Keratinocyte (primary cell): ENCODE measurements around the gene USP28. TPM values are rescaled to one million over a fixed set of nuclear protein-coding genes. Genes with fewer than 3 reads are reported as not detected.

Experiments used
- DNase-seq: peaks from one replicate; pipeline ENCODE4 v3.0.0-alpha.2; 2011; ENCODE audit warnings: low read depth, missing footprints, low spot score
- FAIRE-seq: peaks from 2 replicates; lab custom pipeline; 2011; peaks lifted over from hg19 to GRCh38; lab: Jason Lieb, UNC
- H2AFZ ChIP-seq: 2 replicates; pipeline ENCODE4 v1.6.0; 2012; ENCODE audit warnings: low read length, control low read depth, inconsistent platforms; ENCODE audit not compliant: control insufficient read depth
- H3K27ac ChIP-seq: 2 replicates; pipeline ENCODE4 v1.5.1; 2011; ENCODE audit warnings: low read length; ENCODE audit not compliant: control insufficient read depth, insufficient read depth
- H3K27me3 ChIP-seq: 3 replicates; pipeline ENCODE4 v1.6.0; 2011; ENCODE audit warnings: low read length; ENCODE audit not compliant: control insufficient read depth, insufficient read depth; ENCODE audit errors: extremely low read depth
- H3K36me3 ChIP-seq, 2 experiments: 2 replicates in 1 of 2; 3 replicates in 1 of 2; pipeline ENCODE4 v1.5.1; 2011; ENCODE audit warnings: low read length in 2 of 2, mild to moderate bottlenecking in 1 of 2; ENCODE audit not compliant: control insufficient read depth in 2 of 2, insufficient read depth in 2 of 2; ENCODE audit errors: extremely low read depth in 1 of 2
- H3K4me1 ChIP-seq: 3 replicates; pipeline ENCODE4 v1.5.1; 2011; ENCODE audit warnings: low read length; ENCODE audit not compliant: control insufficient read depth, insufficient read depth; ENCODE audit errors: extremely low read depth
- H3K4me2 ChIP-seq: 3 replicates; pipeline ENCODE4 v1.6.0; 2011; ENCODE audit warnings: low read depth, low read length; ENCODE audit not compliant: control insufficient read depth, insufficient read depth; ENCODE audit errors: extremely low read depth
- H3K4me3 ChIP-seq, 3 experiments: fragments of 200-600 bp in 1 of 3; sonication (generic) in 1 of 3; 2 replicates in 2 of 3; 3 replicates in 1 of 3; pipeline ENCODE4 v1.5.1; 2011 to 2016; ENCODE audit warnings: low read length in 3 of 3, mild to moderate bottlenecking in 3 of 3, control low read depth in 2 of 3, inconsistent platforms in 1 of 3, low read depth in 1 of 3, mixed read lengths in 1 of 3, mixed run types in 1 of 3, moderate library complexity in 1 of 3; ENCODE audit not compliant: control insufficient read depth in 2 of 3, insufficient read depth in 2 of 3; ENCODE audit errors: extremely low read depth in 1 of 3
- H3K79me2 ChIP-seq: 2 replicates; pipeline ENCODE4 v1.6.0; 2012; ENCODE audit warnings: low read length; ENCODE audit not compliant: control insufficient read depth, insufficient read depth
- H3K9ac ChIP-seq: 3 replicates; pipeline ENCODE4 v1.6.0; 2011; ENCODE audit warnings: low read length; ENCODE audit not compliant: control insufficient read depth, insufficient read depth; ENCODE audit errors: extremely low read depth
- H3K9me1 ChIP-seq: 3 replicates; pipeline ENCODE4 v1.6.0; 2011; ENCODE audit warnings: low read length; ENCODE audit not compliant: control insufficient read depth, insufficient read depth; ENCODE audit errors: extremely low read depth
- H3K9me3 ChIP-seq: 2 replicates; pipeline ENCODE4 v1.5.1; 2012; ENCODE audit warnings: low read depth, low read length; ENCODE audit not compliant: control insufficient read depth
- H4K20me1 ChIP-seq: 3 replicates; pipeline ENCODE4 v1.6.0; 2011; ENCODE audit warnings: low read length; ENCODE audit not compliant: control insufficient read depth, insufficient read depth; ENCODE audit errors: extremely low read depth
- CTCF ChIP-seq, 3 experiments: IDR thresholded peaks in 1 of 3; conservative IDR thresholded peaks in 1 of 3; optimal IDR thresholded peaks in 1 of 3; 2 replicates in 2 of 3; 3 replicates in 1 of 3; pipeline versions ENCODE3 to v1.5.1; 2011; ENCODE audit warnings: low read length in 3 of 3, mild to moderate bottlenecking in 3 of 3, moderate library complexity in 2 of 3, control low read depth in 1 of 3, inconsistent platforms in 1 of 3; ENCODE audit not compliant: insufficient read depth in 2 of 3; ENCODE audit errors: extremely low read depth in 1 of 3
- EZH2 ChIP-seq: IDR thresholded peaks from one replicate; pipeline ENCODE4 v1.6.1; 2012; ENCODE audit warnings: inconsistent platforms, mild to moderate bottlenecking, low read length, moderate library complexity
- dilution Hi-C: fragments of 300-500 bp; cut with MboI; formaldehyde crosslinking; loops from one replicate; pipeline ENCODE4 v1.7.0; 2020; ENCODE audit warnings: low sequenced_read_pairs; ENCODE audit not compliant: extremely low pct_ligation_motif_present
- polyA plus RNA-seq, 5 experiments: library from polyadenylated mRNA; depleted of rRNA in 3 of 5; stranded (reverse) in 3 of 5; stranded (forward) in 1 of 5; unstranded in 1 of 5; fragments of >200 nt; gene quantifications; 1 replicate in 1 of 5; 2 replicates in 3 of 5; 3 replicates in 1 of 5; pipeline versions ENCODE4 v1.2.1 to v1.2.3, GENCODE V29; 2011 to 2012; ENCODE audit warnings: missing spikeins in 2 of 5, low read depth in 1 of 5, low replicate concordance in 1 of 5

USP28 gene
- polyA plus RNA-seq, 1 donor (not counting 4 experiments of a cell fraction or from before 2014, with no cell fraction given): 37.4 TPM

- H3K4me1 ChIP-seq: peaks cover 2% of the 10 kb centered on the region
- H4K20me1 ChIP-seq: no peaks in the 10 kb centered on the region
- H3K4me3 ChIP-seq: no peak overlapping the region
- dilution Hi-C loops: no loop called here
- H3K36me3 ChIP-seq: peaks cover 0 to 1% of the 10 kb centered on the region in 2 experiments
- no peak overlapping the region for H3K4me2 ChIP-seq
- no peak overlapping the region for H3K9ac ChIP-seq
- no peak for FAIRE-seq
- no peaks in the 10 kb centered on the region for H3K79me2 ChIP-seq
- DNase-seq: no peak
- no peaks in the 10 kb centered on the region for H3K9me1 ChIP-seq
- H2AFZ ChIP-seq: no peak overlapping the region
- TF ChIP-seq CTCF (optimal IDR thresholded peaks at IDR 0.05 in 1 of 3, IDR thresholded peaks at IDR 0.05 in 1 of 3, conservative IDR thresholded peaks at IDR 0.05 in 1 of 3; ENCODE audit: extremely low read depth in 1 of 3, insufficient read depth in 2 of 3, low read length in 3 of 3): no peak
- no peak for TF ChIP-seq EZH2
- H3K27me3 ChIP-seq: no peaks in the 10 kb centered on the region
- H3K9me3 ChIP-seq: no peaks in the 10 kb centered on the region
- no peak overlapping the region for H3K27ac ChIP-seq
Measured at GRCh38 chr11:113814181-113814580, 61.2 kb downstream of the USP28 start.

DNA sequence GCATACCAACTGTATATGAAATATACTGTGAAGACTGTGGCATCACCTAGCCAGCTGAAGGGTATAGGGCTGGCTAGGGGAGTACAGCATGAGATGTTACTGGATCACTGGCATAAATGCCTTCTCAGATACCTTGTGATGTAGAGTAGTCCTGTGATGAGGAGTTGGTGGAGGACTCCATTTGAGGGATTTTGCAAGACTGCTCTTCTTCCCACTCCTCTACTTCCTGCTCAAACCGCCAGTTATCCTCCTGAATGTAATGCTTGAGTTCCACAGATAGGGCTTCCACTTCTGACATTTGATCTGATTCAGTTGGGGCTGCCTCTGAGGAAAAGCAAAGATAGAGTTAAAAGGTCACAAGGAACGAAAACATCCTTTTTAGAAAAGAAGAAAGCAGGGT, 66.4 kb downstream of the USP28 start:
- Histone ChIP-seq H4K20me1 (no peaks in the 10 kb centered on the region), H3K4me1 (no peaks in the 10 kb centered on the region), H3K36me3 (peaks cover 4 to 6% of the 10 kb centered on the region in 2 experiments), H2AFZ (no peak overlapping the region), H3K9me1 (no peaks in the 10 kb centered on the region), H3K27ac (no peak overlapping the region), H3K9me3 (no peaks in the 10 kb centered on the region), H3K9ac (no peak overlapping the region), H3K79me2 (no peaks in the 10 kb centered on the region), H3K27me3 (no peaks in the 10 kb centered on the region), H3K4me3 (no peak overlapping the region), H3K4me2 (no peak overlapping the region)
- no peak for TF ChIP-seq CTCF (optimal IDR thresholded peaks at IDR 0.05 in 1 of 3, IDR thresholded peaks at IDR 0.05 in 1 of 3, conservative IDR thresholded peaks at IDR 0.05 in 1 of 3; ENCODE audit: extremely low read depth in 1 of 3, insufficient read depth in 2 of 3, low read length in 3 of 3)
- TF ChIP-seq EZH2: no peak
- dilution Hi-C loops: no loop called here
- no peak for FAIRE-seq
- DNase-seq: no peak
